NCI-H2196 (cell line): ENCODE measurements around the gene EVPL.
"Not testable (repeated sequence)": the region's sequence is repeated elsewhere in the genome, so short reads cannot be mapped to it uniquely, and the experiment has no call there.

ENCODE experiments used
- DNase-seq: peaks from one replicate; lab custom pipeline; 2025; ENCODE audit not compliant: unreplicated experiment; lab: John Stamatoyannopoulos, UW

Gene EVPL

DNA sequence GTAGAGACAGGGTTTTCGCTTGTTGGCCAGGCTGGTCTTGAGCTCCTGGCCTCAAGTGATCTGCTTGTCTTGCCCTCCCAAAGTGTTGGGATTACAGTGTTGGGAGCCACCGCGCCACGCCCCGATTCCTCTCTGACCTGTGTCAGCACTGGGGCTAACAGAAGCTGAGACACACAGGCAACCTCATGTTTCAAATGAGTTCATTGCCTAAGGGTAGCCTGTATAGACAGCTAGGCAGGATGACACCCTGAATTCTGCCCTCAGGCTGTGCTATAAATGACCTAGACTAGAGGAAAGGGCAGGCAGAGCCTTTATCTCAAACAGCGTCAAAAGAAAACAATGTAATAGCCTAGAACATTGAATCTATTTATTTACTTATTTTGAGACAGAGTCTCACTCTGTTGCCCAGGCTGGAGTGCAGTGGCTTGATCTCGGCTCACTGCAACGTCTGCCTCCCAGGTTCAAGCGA is 28.7 kb downstream of the EVPL start:
- DNase-seq = no peak

DNA sequence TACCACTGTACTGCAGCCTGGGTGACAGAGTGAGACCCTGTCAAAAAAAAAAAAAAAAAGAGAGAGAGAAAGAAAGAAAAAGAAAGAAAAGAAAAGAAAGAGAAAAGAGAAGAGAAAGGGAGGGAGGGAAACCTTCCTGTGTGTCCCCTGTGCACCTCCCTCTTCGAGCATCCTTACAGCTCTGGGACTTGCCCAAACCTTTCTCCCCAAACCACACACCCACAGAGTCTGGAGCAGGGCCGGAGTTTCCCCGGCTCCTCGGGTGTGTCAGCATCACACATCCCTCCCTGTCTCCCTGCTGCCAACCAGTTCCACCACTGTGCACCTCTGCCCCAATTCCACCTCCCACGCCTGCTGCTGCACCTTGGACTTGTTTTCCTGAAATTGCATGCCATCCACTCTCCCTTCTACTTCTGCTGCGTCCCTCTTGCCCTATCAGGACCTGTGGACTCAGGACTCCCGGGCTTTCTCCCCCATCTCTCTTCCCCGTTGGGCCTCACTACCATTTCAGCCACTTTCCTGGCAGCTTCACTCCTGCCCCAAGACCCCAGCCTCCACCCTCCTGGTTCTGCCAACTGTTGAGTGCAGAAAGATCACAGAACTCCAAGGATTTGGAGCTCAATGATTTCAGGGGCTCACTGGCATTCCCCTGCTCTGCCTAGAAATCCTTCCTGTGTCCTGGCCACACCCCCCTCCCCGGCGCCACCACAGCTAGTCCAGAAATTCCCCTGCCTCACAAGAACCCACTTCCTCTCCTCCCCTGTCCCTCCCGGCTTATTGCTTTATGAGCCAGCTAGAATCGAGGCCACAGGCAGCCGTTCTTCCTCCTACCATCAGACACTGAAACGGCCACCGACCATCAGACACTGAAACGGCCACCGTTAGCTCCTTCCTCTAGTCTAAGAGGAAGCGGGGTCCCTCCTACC is 30.2 kb downstream of the EVPL start:
- no peak for DNase-seq

DNA sequence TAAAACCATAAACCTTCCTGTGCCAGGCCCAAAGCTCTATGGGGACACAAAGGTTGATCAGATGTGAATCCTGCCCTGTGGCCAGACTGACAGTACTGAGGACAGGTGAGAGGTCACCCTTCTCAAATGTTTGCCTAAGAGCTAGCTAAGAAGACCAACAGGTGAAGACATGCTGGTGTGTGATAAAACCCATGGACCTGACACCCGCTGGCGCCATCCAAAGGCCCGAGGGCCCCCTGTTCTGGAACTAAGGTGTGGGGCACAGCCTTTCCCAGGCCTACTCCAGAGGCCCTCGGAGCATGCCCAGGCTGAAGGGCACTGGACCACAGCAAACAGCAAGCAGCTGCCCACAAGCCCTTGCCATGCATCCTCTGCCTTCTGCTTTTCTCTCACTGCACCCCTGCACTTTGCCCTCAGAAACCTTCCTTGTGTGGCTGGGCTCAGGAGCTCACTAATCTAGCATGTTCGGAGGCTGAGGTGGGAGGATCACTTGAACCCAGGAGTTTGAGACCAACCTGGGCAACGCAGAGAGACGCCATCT is 31.7 kb downstream of the EVPL start:
- DNase-seq = no peak

DNA sequence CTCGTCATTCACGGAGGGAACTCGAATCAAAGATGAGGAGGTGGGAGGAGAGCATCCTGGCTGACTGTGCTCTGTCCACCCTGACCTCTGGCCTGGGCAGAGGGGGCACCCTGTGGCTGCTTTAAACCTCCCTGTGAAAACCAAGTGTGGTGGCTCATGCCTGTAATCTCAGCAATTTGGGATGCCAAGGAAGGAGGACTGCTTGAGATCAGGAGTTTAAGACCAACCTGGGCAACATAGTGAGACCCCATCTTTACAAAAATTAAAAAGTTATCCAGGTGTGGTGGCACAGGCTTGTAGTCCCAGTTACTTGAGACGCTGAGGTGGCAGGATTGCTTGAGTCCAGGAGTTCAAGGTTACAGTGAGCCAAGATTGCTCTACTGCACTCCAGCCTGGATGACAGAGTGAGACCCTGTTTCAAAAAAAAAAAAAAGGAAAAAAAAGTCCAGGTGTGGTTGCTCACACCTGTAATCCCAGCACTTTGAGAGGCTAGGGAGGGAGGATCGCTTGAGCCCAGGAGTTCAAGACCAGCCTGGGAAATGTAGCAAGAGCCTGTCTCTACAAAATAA is 32.2 kb downstream of the EVPL start:
- no peak for DNase-seq

DNA sequence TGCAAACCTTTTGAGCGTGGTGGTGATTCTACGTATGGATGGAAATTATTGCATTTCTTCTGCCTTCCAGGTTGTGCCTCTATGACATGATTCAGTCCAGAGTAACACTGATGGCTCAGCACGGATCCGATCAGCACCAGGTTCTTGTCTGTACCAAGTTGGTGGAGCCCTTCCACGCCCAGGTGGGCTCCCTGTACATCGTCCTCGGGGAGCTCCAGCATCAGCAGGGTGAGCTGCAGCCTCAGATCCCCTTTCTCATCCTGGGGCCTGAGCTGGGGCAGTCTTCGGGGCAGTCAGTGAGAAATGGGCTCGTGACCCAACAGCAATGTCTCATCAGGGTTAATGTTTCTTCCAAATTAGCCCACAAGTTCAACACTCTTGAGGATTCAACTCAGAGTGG is 35.7 kb downstream of the EVPL start:
- no peak for DNase-seq

GRCh38 chr17:75987041-75987440 is 40.1 kb downstream of the EVPL start:
- no peak for DNase-seq

DNA sequence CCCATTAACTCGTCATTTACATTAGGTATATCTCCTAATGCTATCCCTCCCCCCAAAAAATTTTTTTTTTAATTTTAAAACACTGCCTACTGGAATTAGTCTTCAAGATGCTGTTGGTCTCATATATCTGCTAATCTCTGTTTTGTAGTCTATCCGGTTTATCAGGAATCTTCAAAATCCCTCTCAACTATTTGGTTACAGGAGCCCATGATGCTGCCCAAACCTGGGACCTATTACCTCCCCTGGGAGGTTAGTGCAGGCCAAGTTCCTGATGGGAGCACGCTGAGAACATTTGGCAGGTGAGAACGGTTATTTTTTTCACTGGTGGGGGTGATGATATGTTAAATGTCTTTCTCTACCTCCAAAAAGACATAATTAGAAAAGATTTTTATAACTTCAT is 41.1 kb downstream of the EVPL start:
- no peak for DNase-seq

DNA sequence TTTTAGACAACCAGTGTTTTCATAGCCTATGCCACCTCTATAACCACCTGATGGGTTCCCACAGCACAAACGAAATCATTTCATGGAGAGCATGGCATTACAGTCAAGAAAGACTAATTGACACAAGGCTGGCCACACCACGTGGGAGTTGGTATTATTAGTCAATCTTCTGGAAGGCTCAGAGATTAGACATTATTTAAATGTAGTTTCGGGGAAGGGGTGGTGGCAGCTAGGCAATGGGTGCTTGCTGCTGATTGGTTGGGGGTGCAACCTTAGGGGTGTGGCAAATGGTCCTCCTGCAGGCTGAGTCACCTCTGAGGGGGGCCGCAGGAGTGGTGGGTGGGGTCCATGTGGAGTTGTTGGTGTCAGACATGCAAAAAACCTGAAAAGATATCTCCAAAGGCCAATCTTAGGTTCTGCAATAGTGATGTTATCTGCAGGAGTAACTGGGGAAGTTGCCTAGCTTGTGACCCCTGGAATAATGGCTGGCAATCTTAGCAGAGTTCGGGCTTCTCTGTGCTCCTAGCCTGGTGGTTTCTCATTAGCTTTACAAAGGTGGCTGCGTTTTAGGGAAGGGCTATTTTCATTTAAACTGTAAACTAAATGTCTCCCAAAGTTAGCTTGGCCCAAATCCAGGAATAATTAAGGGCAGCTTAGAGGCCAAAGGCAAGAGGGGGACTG is 43.5 kb downstream of the EVPL start:
- DNase-seq = no peak

- DNase-seq = no peak
Observed at GRCh38 chr17:75981019-75981615, 46.0 kb downstream of the EVPL start.

DNA sequence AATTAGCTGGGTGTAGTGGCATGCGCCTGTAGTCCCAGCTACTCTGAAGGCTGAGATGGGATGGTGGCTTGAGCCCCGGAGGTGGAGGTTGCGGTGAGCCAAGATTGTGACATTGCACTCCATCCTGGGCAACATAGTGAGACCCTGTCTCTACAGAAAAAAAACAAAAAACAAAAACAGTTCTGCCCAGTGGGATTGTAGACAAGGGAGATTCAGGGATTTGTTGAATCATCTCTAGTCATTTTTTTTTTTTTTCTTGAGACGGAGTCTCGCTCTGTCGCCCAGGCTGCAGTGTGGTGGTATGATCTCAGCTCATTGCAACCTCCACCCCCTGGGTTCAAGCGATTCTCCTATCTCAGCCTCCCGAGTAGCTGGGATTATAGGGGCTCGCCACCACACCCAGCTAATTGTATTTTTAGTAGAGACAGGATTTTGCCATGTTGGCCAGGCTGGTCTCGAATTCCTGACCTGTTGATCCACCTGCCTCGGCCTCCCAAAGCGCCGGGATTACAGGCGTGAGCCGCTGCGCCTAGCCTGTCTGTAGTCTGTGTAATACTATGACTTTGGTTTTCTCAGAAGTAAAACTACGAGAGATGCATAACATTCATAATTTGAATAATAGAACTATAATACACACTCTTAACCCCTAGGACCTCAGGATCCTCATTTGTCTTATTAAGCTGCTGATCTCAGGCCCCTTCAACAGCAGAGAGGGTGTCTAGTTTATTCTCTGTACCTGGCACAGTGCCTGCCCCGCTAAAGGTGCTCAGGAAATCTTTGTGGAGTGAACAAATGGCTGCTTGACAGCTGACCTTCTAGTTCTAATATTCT is 46.7 kb downstream of the EVPL start:
- no peak for DNase-seq

- DNase-seq = no peak
Observed at GRCh38 chr17:75979705-75980187, 47.4 kb downstream of the EVPL start.

DNA sequence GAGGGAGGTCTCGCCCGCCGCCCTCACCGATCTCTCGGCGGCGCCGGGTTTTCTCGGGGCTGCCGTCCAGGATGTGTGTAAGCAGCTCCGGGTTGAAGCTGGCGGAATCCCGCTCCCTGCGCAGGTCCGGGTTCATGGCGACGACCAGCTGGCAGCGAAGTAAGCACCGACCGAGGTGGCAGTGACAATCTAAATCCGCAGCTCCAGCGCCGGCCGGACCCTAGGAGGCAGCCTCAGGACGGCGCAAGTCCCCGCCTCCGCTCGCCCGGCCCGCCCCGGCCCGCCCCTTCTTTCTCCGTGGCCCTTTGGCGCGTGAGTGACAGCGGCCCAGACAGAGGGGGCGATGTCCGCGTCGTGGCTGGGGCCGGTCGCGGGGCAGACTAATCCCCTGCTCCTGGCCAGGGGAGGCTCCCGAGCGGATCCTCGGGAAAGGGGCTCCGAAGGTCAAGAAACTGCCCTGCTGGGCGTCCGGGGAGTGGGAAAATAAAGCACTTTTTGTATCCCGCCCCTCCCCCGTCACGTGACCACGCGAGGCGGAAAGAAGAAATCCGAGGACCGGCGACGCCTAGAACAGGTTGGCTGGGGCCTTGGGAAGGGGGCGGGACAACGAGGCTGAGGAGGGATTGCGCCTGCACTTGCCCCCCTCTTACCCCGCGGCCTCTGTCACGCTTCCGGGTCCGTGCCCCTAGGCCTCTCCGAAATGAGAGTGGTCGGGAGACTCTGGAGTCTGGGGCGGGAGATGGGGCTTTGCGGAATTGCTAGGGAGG is 48.0 kb downstream of the EVPL start, which contains the start of the genes ACOX1 and TEN1:
TSS of gene ACOX1 (minus strand) at position 229 of the 767 bp plus-strand sequence. CDS start at position 136, 93 bp downstream.
TSS of gene TEN1 (plus strand) at position 303 of the 767 bp plus-strand sequence. CDS start 6,953 bp downstream, outside the sequence.
- peak; percentile 99 for DNase-seq

- DNase-seq = no peak
Observed at GRCh38 chr17:75976175-75976848, 50.8 kb downstream of the EVPL start.

GRCh38 chr17:75975757-75976174 is 51.3 kb downstream of the EVPL start:
- no peak for DNase-seq

GRCh38 chr17:75975187-75975586 is 51.9 kb downstream of the EVPL start:
- DNase-seq = not testable (repeated sequence)

GRCh38 chr17:75970626-75971025 is 56.5 kb downstream of the EVPL start:
- DNase-seq = no peak

- no peak for DNase-seq
Observed at GRCh38 chr17:75970011-75970523, 57.0 kb downstream of the EVPL start.

DNA sequence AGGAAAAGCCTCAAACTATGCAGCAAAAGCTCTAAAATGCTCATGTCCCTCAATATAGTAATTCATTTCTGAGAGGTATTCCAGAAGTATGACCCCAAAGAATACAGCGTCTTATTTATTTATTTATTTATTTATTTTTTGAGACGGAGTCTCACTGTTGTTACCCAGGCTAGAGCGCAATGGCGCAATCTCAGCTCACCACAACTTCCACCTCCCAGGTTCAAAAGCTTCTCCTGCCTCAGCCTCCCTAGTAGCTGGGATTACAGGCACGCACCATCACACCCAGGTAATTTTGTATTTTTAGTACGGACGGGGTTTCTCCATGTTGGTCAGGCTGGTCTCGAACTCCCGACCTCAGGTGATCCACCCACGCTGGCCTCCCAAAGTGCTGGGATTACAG is 58.1 kb downstream of the EVPL start:
- not testable (repeated sequence) for DNase-seq
